ENCODE results near the gene CHP2. TPM values are rescaled to one million over a fixed set of nuclear protein-coding genes. Genes with fewer than 3 reads are reported as not detected.
"Not testable (repeated sequence)": the region's sequence is repeated elsewhere in the genome, so short reads cannot be mapped to it uniquely, and the experiment has no call there.

Gene CHP2
- total RNA-seq, 1 donor, result not detected

DNA sequence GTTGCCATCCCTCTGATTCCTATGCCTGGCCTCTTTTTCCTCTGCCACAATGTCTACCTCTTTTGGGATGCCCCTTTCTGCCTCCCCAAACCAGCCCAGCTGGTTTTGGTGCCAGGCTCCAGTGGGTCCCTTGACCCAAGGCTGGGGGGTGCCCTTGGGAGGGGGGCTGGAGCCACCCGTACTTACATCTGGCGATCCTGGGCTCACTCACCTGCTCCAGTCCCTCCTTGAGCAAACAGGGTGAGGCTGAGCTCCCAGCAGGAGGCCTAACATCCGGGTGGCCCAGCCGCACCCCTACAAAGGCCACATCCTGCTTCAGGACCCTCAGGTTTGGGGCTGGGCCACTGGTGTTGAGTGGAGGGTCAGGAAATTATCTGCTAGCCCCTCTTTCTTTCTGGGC is 43.0 kb upstream of the CHP2 start:
- no peak overlapping the region for H3K4me3 ChIP-seq (ENCODE audit: low read depth, low read length)
- no peak for DNase-seq (ENCODE audit: low read depth)
- TF ChIP-seq, protein P1, sequence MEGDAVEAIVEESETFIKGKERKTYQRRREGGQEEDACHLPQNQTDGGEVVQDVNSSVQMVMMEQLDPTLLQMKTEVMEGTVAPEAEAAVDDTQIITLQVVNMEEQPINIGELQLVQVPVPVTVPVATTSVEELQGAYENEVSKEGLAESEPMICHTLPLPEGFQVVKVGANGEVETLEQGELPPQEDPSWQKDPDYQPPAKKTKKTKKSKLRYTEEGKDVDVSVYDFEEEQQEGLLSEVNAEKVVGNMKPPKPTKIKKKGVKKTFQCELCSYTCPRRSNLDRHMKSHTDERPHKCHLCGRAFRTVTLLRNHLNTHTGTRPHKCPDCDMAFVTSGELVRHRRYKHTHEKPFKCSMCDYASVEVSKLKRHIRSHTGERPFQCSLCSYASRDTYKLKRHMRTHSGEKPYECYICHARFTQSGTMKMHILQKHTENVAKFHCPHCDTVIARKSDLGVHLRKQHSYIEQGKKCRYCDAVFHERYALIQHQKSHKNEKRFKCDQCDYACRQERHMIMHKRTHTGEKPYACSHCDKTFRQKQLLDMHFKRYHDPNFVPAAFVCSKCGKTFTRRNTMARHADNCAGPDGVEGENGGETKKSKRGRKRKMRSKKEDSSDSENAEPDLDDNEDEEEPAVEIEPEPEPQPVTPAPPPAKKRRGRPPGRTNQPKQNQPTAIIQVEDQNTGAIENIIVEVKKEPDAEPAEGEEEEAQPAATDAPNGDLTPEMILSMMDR (IDR thresholded peaks at IDR 0.05; ENCODE audit: insufficient read depth, low read length), result no peak

DNA sequence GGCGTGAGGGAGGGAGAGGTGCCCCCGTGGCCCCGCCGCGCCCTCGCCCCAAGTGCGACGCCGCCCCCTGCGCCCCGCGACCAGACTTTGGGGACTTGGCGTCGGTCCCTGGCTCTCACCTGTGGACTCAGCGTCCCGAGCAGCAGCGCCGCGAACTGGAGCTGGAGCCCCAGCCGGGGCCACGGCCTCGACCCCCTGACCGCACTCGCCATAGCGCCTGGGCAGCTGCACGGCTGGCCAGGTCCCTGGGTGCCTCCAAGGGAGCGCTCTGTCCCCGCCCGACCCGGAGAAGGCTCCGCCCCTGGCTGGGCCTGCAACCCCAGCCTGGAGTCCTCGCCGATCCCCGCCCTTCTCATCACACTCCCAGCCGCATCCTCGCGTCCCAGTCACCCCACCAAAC is 41.9 kb upstream of the CHP2 start, which contains the start of gene ERN2:
ERN2 (minus strand) TSS at position 247 of the 400 bp plus-strand sequence; CDS start at position 212, 35 bp downstream.
- DNase-seq (ENCODE audit: low read depth), result no peak
- TF ChIP-seq, protein P1 (IDR thresholded peaks at IDR 0.05; ENCODE audit: insufficient read depth, low read length), result no peak
- H3K4me3 ChIP-seq (ENCODE audit: low read depth, low read length), result no peak within 1 kb of the TSS

GRCh38 chr16:23716484-23716883 is 38.3 kb upstream of the CHP2 start:
- DNase-seq (ENCODE audit: low read depth), result no peak
- H3K4me3 ChIP-seq (ENCODE audit: low read depth, low read length), result no peak overlapping the region
- TF ChIP-seq, protein P1 (IDR thresholded peaks at IDR 0.05; ENCODE audit: insufficient read depth, low read length), result no peak

DNA sequence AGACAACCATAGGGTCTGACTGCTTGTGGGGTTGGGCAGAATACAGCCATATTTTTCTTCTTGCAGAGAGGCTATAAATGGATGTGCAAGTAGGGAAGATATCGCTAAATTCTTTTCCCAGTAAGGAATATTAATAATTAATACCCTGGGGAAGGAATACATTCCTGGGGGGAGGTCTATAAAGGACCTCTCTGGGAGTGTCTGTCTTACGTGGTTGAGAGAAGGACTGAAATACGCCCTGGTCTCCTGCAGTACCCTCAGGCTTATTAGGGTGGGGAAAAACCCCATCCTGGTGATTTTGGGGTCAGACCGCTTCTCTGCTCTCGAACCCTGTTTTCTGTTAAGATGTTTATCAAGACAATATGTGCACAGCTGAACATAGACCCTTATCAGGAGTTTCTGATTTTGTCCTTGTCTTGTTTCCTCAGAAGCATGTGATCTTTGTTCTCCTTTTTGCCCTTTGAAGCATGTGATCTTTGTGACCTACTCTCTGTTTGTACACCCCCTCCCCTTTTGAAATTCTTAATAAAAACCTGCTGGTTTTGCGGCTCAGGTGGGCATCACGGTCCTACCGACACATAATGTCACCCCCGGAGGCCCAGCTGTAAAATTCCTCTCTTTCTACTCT is 32.1 kb upstream of the CHP2 start:
- not testable (repeated sequence) for DNase-seq (ENCODE audit: low read depth); H3K4me3 ChIP-seq (ENCODE audit: low read depth, low read length)

DNA sequence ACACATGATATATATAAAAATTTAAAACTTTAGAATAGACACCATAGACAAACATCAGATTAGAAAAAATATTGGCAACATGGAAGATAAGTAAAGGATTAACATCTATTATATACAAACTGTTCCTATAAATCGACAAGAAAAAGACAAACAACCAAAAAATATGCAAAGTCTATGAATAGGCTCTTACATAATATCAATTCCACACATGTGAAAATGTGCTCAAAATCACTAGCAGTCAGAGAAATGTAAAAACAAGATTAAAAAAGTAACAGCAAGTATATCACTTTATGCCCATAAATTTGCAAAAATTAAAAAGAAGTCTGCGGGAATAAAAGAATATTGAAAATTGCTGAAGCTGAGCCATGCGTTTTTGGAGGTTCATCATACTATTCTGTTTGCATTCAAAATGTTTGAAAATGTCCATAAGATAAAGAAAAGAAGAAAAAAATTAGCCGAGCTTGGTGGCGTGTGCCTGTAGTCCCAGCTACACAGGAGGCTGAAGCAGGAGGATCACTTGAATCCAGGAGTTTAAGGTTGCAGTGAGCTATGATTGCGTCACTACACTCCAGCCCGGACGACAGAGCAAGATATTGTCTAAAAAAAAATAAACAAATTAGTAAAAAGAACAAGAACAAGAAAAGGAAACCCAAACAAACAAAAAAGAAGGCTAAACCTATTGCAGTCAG is 30.6 kb upstream of the CHP2 start:
- DNase-seq (ENCODE audit: low read depth), result no peak
- TF ChIP-seq, protein P1 (IDR thresholded peaks at IDR 0.05; ENCODE audit: insufficient read depth, low read length), result no peak
- H3K4me3 ChIP-seq (ENCODE audit: low read depth, low read length), result no peak overlapping the region

GRCh38 chr16:23724785-23725131 is 30.1 kb upstream of the CHP2 start:
- DNase-seq (ENCODE audit: low read depth), result no peak
- no peak overlapping the region for H3K4me3 ChIP-seq (ENCODE audit: low read depth, low read length)
- TF ChIP-seq, protein P1 (IDR thresholded peaks at IDR 0.05; ENCODE audit: insufficient read depth, low read length), result no peak

- H3K4me3 ChIP-seq (ENCODE audit: low read depth, low read length), result no peak overlapping the region
- no peak for DNase-seq (ENCODE audit: low read depth)
- TF ChIP-seq, protein P1 (IDR thresholded peaks at IDR 0.05; ENCODE audit: insufficient read depth, low read length), result no peak
These were observed 28.1 kb upstream of the CHP2 start for GRCh38 chr16:23726710-23727109.
